Measurements from ENCODE around the gene LMNTD1. TPM values are rescaled to one million over a fixed set of nuclear protein-coding genes. Genes with fewer than 3 reads are reported as not detected.

LMNTD1 gene
- total and polyA plus RNA-seq, 11 donors, result 0.69 TPM; not detected in 10

- Histone ChIP-seq H3K4me3 (no peak overlapping the region), H3K27me3 (no peaks in the 10 kb centered on the region), H3K9me3 (peaks cover 0 to 4% (median 0%) of the 10 kb centered on the region in 12 donors), H3K4me1 (no peaks in the 10 kb centered on the region), H3K36me3 (no peaks in the 10 kb centered on the region), H3K27ac (no peak overlapping the region)
- intact Hi-C loops (cut with DNase I), result no loop called here
- WGBS, 4 donors, result 69 to 70% (median 70%) methylated on average over 2 of the region's 2 CpGs
- DNase-seq (no peak), ATAC-seq (no peak)
- no peak for TF ChIP-seq CTCF (IDR thresholded peaks at IDR 0.05)
- TF ChIP-seq POLR2A (IDR thresholded peaks at IDR 0.05), result no peak
These were observed 6.8 kb downstream of the LMNTD1 start for GRCh38 chr12:25546318-25546717.

DNA sequence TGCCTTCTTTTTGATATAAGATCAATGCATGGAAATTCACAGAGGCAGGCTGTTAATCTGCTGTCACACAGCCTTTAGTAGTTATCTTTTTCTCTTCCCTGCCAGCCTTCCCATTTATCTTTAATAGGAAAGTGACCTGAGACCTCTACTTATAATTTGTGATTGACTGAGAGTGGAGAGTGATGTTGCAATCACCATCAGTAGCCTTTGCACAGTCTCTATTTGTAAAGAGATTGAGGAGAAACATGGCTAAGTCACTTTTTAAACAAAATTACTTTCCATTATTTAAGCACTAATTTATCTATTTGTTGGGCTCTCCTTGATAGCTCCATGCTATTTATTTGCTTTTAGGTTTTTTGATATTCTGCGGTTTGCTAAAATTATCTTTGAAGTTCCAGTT lies 19.9 kb downstream of the LMNTD1 start:
- Histone ChIP-seq H3K9me3 (no peaks in the 10 kb centered on the region), H3K36me3 (no peaks in the 10 kb centered on the region), H3K27ac (no peak overlapping the region), H3K4me1 (no peaks in the 10 kb centered on the region), H3K27me3 (peaks cover 0 to 3% (median 0%) of the 10 kb centered on the region in 9 donors), H3K4me3 (no peak overlapping the region)
- DNase-seq, result no peak
- WGBS, 4 donors, result 87 to 98% (median 95%) methylated on average over 1 of the region's 1 CpG
- no peak for ATAC-seq
- TF ChIP-seq POLR2A (IDR thresholded peaks at IDR 0.05), result no peak
- no peak for TF ChIP-seq CTCF (IDR thresholded peaks at IDR 0.05)
- intact Hi-C loops (cut with DNase I), result no loop called here

DNA sequence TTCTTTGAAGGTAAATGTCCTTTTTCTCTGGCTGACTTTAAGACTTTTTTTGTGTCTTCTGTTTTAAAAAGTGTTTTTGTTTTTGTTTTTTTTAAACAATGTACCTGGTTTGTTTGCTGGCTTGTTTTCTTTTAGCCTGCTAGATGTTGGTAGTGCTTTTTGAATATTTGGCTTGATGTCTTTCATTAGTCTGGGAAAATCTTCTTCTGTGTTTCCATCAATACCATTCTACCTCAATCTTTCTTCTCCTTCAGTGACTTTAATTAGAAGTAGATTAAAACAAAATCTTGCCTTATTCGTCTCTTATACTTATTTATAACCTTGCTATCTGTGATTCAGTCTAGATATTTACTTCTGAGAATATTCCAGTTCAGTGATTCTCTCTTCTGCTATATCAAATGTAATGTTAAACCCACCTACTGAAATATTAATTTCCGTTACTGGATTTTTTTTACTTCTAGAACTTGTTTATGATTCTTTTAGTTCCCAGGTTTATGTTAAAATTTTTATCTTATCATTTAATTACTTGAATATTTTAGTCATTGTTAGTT lies 21.5 kb downstream of the LMNTD1 start:
- 39 to 47% (median 46%) methylated on average over 2 of the region's 2 CpGs for WGBS, 4 donors
- Histone ChIP-seq H3K4me1 (no peaks in the 10 kb centered on the region), H3K9me3 (no peaks in the 10 kb centered on the region), H3K27ac (no peak overlapping the region), H3K36me3 (no peaks in the 10 kb centered on the region), H3K4me3 (no peak overlapping the region), H3K27me3 (peaks cover 0 to 3% (median 0%) of the 10 kb centered on the region in 9 donors)
- TF ChIP-seq POLR2A (IDR thresholded peaks at IDR 0.05), result no peak
- TF ChIP-seq CTCF (IDR thresholded peaks at IDR 0.05), result no peak
- intact Hi-C loops (cut with DNase I), result no loop called here
- DNase-seq, result no peak
- ATAC-seq, result no peak

- ATAC-seq (no peak), DNase-seq (no peak)
- H3K36me3 ChIP-seq, result no peaks in the 10 kb centered on the region
- no peaks in the 10 kb centered on the region for H3K4me1 ChIP-seq
- H3K9me3 ChIP-seq, result no peaks in the 10 kb centered on the region
- no peak overlapping the region for H3K27ac ChIP-seq
- H3K27me3 ChIP-seq, result peaks cover 0 to 3% (median 0%) of the 10 kb centered on the region in 9 donors
- no peak for TF ChIP-seq CTCF (IDR thresholded peaks at IDR 0.05)
- TF ChIP-seq POLR2A (IDR thresholded peaks at IDR 0.05), result no peak
- no peak overlapping the region for H3K4me3 ChIP-seq
- intact Hi-C loops (cut with DNase I), result no loop called here
These were observed 23.3 kb downstream of the LMNTD1 start for GRCh38 chr12:25529738-25530137.
